Parathyroid adenoma (tissue), 2 donors: ENCODE results near the gene CDC23.

ENCODE experiments used
- H2AFZ ChIP-seq: fragments of 300-600 bp; sonication (generic); one replicate; pipeline ENCODE4 v1.7.0; 2017; ENCODE audit warnings: antibody characterized with exemption, mild to moderate bottlenecking
- H3K27ac ChIP-seq: fragments of 300-600 bp; sonication (generic); one replicate; pipeline ENCODE4 v1.7.0; 2017
- H3K27me3 ChIP-seq: fragments of 300-600 bp; sonication (generic); one replicate; pipeline ENCODE4 v1.7.0; 2017; ENCODE audit warnings: low read length; ENCODE audit not compliant: control insufficient read depth, insufficient read depth
- H3K36me3 ChIP-seq: fragments of 300-600 bp; sonication (generic); one replicate; pipeline ENCODE4 v1.7.0; 2017; ENCODE audit warnings: low read length; ENCODE audit not compliant: control insufficient read depth, insufficient read depth
- H3K4me1 ChIP-seq: fragments of 300-600 bp; sonication (generic); one replicate; pipeline ENCODE4 v1.7.0; 2017; ENCODE audit warnings: control low read depth
- H3K4me2 ChIP-seq: fragments of 300-600 bp; sonication (generic); one replicate; pipeline ENCODE4 v1.7.0; 2017; ENCODE audit warnings: low read length
- H3K4me3 ChIP-seq: fragments of 300-600 bp; sonication (generic); one replicate; pipeline ENCODE4 v1.7.0; 2017; ENCODE audit warnings: low read depth, low read length
- H3K79me2 ChIP-seq: fragments of 300-600 bp; sonication (generic); one replicate; pipeline ENCODE4 v1.7.0; 2017; ENCODE audit warnings: control low read depth
- H3K9ac ChIP-seq: fragments of 300-600 bp; sonication (generic); one replicate; pipeline ENCODE4 v1.7.0; 2017; ENCODE audit warnings: mild to moderate bottlenecking
- H3K9me3 ChIP-seq: fragments of 300-600 bp; sonication (generic); one replicate; pipeline ENCODE4 v1.7.0; 2017; ENCODE audit warnings: low read length; ENCODE audit not compliant: control insufficient read depth
- TF ChIP-seq, protein P1 (sequence below): fragments of 300-600 bp; sonication (generic); IDR thresholded peaks from one replicate; pipeline ENCODE4 v1.7.0; 2017; ENCODE audit warnings: antibody characterized with exemption, mild to moderate bottlenecking
- donor health status: primary hyperparathyroidism.

The CDC23 gene

DNA sequence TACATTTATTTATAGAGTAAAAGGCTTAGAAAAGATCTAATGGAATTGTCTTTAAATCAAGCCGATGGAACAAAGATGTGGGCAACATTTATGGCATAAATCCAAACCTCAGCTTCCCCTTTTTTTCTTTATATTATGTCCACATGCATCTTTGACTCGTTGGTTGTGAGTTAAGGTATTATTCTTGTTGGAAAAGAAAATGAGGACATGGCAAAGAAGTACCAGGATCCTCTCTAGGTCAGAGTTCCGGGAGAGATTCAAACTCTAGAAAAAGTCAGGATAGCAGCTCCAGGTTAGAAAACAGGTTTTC lies 73.4 kb downstream of the CDC23 start:
- Histone ChIP-seq H3K27me3 (no peaks in the 10 kb centered on the region), H3K27ac (no peak overlapping the region), H3K9ac (no peak overlapping the region), H3K79me2 (no peaks in the 10 kb centered on the region), H3K4me2 (peak overlapping the region; percentile 61), H2AFZ (peak overlapping the region; percentile 91), H3K4me1 (peaks cover 2% of the 10 kb centered on the region), H3K36me3 (no peaks in the 10 kb centered on the region), H3K4me3 (peak overlapping the region; percentile 53), H3K9me3 (no peaks in the 10 kb centered on the region)
- TF ChIP-seq, protein P1, sequence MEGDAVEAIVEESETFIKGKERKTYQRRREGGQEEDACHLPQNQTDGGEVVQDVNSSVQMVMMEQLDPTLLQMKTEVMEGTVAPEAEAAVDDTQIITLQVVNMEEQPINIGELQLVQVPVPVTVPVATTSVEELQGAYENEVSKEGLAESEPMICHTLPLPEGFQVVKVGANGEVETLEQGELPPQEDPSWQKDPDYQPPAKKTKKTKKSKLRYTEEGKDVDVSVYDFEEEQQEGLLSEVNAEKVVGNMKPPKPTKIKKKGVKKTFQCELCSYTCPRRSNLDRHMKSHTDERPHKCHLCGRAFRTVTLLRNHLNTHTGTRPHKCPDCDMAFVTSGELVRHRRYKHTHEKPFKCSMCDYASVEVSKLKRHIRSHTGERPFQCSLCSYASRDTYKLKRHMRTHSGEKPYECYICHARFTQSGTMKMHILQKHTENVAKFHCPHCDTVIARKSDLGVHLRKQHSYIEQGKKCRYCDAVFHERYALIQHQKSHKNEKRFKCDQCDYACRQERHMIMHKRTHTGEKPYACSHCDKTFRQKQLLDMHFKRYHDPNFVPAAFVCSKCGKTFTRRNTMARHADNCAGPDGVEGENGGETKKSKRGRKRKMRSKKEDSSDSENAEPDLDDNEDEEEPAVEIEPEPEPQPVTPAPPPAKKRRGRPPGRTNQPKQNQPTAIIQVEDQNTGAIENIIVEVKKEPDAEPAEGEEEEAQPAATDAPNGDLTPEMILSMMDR: no peak

DNA sequence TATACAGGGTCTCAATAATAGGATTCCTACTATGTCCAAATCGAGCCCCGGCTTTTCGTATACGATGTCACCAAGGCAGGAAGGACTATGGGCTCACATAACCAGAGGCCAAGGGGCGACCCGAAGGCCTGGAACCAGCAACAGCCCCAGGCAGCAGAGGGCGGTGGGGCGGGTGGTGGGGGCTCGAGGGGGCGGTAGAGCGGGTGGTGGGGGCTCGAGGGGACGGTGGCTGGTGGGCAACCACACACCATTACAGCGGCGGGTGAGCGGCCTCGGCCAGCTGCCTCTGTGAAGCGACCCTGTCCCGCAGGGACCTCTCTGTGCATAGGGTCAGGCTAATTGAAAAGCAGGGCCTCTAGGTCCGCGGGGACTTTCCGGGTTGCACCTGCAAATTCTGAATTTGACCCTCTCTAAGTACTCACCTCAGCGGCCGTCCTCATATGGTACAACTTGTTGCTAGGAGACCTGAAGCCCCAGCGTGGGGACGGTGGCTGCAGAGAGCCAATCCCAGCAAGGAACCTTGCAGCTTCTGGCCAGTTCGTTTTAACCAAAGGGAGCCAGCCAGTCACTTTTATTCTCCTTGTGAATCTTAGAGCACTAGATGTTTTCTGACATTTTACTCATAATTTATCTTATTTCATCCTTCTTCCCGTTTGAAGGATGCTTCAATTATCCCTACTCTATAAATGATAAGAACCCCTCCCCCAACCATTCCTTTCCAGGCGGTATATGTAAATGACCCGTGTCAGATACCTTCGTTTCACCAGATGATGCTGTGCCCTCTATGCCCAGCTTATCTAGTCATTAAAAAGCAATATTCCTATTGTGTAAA lies 74.0 kb downstream of the CDC23 start, which contains the start of gene NME5:
NME5 (minus strand) TSS at position 480 of the 832 bp plus-strand sequence. CDS start 648 bp downstream, outside the sequence.
- no peaks in the 10 kb centered on the region for H3K9me3 ChIP-seq
- H3K9ac ChIP-seq: no peak within 1 kb of the TSS
- H3K4me1 ChIP-seq: peaks cover 2% of the 10 kb centered on the region
- no peaks in the 10 kb centered on the region for H3K27me3 ChIP-seq
- TF ChIP-seq, protein P1: no peak
- peak within 1 kb of the TSS; percentile 61 for H3K4me2 ChIP-seq
- H3K4me3 ChIP-seq: peak within 1 kb of the TSS; percentile 53
- H3K27ac ChIP-seq: no peak within 1 kb of the TSS
- no peaks in the 10 kb centered on the region for H3K36me3 ChIP-seq
- H2AFZ ChIP-seq: peak within 1 kb of the TSS; percentile 91
- H3K79me2 ChIP-seq: no peaks in the 10 kb centered on the region
